Endodermal cell (in vitro differentiated cells): ENCODE measurements around the gene OSBPL8. TPM values are rescaled to one million over a fixed set of nuclear protein-coding genes. Genes with fewer than 3 reads are reported as not detected.

Experiments
- DNase-seq: peaks from one replicate; pipeline ENCODE4 v3.0.0-alpha.2; 2017
- H3K27ac ChIP-seq: 2 replicates; pipeline ENCODE4 v1.5.1; 2013; ENCODE audit warnings: mild to moderate bottlenecking, low read depth, low read length, moderate library complexity
- H3K27me3 ChIP-seq: 2 replicates; pipeline ENCODE4 v1.6.1; 2013; ENCODE audit warnings: mild to moderate bottlenecking, low read length, moderate library complexity; ENCODE audit not compliant: insufficient read depth, control insufficient read depth, poor library complexity, severe bottlenecking
- H3K36me3 ChIP-seq: 2 replicates; pipeline ENCODE4 v1.7.0; 2013; ENCODE audit warnings: mild to moderate bottlenecking, low read length, moderate library complexity; ENCODE audit not compliant: control insufficient read depth, insufficient read depth
- H3K4me1 ChIP-seq: one replicate; pipeline ENCODE4 v1.7.0; 2013; ENCODE audit warnings: low read length; ENCODE audit not compliant: control insufficient read depth, insufficient read depth
- H3K4me3 ChIP-seq: 2 replicates; pipeline ENCODE4 v1.5.1; 2013; ENCODE audit warnings: mild to moderate bottlenecking, low read length, moderate library complexity
- H3K9ac ChIP-seq: 2 replicates; pipeline ENCODE4 v1.6.1; 2013; ENCODE audit warnings: mild to moderate bottlenecking, low read length, moderate library complexity; ENCODE audit not compliant: poor library complexity, severe bottlenecking; ENCODE audit errors: extremely low read depth
- H3K9me3 ChIP-seq: 2 replicates; pipeline ENCODE4 v1.6.1; 2013; ENCODE audit warnings: mild to moderate bottlenecking, low read length, moderate library complexity; ENCODE audit not compliant: control insufficient read depth
- H3K27ac Mint-ChIP-seq: 2 replicates; pipeline ENCODE4 v1.8.0; 2020; ENCODE audit warnings: mixed read lengths
- H3K27me3 Mint-ChIP-seq: 2 replicates; pipeline ENCODE4 v1.8.0; 2021; ENCODE audit warnings: mild to moderate bottlenecking, mixed read lengths; ENCODE audit not compliant: insufficient read depth
- H3K36me3 Mint-ChIP-seq: 2 replicates; pipeline ENCODE4 v1.8.0; 2020; ENCODE audit warnings: low read depth, mixed read lengths
- H3K4me1 Mint-ChIP-seq: 2 replicates; pipeline ENCODE4 v1.8.0; 2020; ENCODE audit warnings: mixed read lengths
- H3K4me3 Mint-ChIP-seq: 2 replicates; pipeline ENCODE4 v1.8.0; 2020; ENCODE audit warnings: mild to moderate bottlenecking, moderate library complexity, mixed read lengths
- H3K9me3 Mint-ChIP-seq: 2 replicates; pipeline ENCODE4 v1.8.0; 2020; ENCODE audit warnings: mild to moderate bottlenecking, mixed read lengths
- CTCF ChIP-seq: fragments of 200-600 bp; sonication (generic); conservative IDR thresholded peaks from 2 replicates; pipeline ENCODE4 v1.5.0; 2021; ENCODE audit warnings: antibody characterized with exemption, mild to moderate bottlenecking
- WGBS, 2 experiments: methylation state at CpG; one replicate each; pipeline versions ENCODE4 v1.1.5 to v1.1.7; 2013; ENCODE audit warnings: missing lambda C conversion rate in 2 of 2, mixed read lengths in 1 of 2; ENCODE audit not compliant: insufficient coverage in 1 of 2, insufficient read length in 1 of 2; 5-methylcytosine and 5-hydroxymethylcytosine counted together
- total RNA-seq, 2 donors: library from RNA; stranded (reverse); fragmentation: NEBNext Ultra II Directional in 1 of 2; extraction: Animal tissue kit (Norgen Biotek cat#: 25700) in 1 of 2; gene quantifications; 2 replicates in 1 of 2; 3 replicates in 1 of 2; pipeline ENCODE4 v1.2.1, GENCODE V29; 2021

OSBPL8 gene
- total RNA-seq, 2 donors from 2014 or later: 44.0 to 58.8 TPM

GRCh38 chr12:76506149-76506548 lies 53.4 kb downstream of the OSBPL8 start:
- Histone ChIP-seq H3K27ac (no peak overlapping the region), H3K4me3 (no peak overlapping the region), H3K4me1 (peaks cover 5% of the 10 kb centered on the region), H3K9ac (no peak overlapping the region), H3K9me3 (peaks cover 7% of the 10 kb centered on the region), H3K36me3 (no peaks in the 10 kb centered on the region), H3K27me3 (no peaks in the 10 kb centered on the region)
- peaks cover 21% of the 10 kb centered on the region for H3K36me3 Mint-ChIP-seq
- no peaks in the 10 kb centered on the region for H3K27me3 Mint-ChIP-seq
- H3K27ac Mint-ChIP-seq: no peak overlapping the region
- 92% methylated on average over 2 of the region's 3 CpGs for WGBS, 2 experiments
- H3K9me3 Mint-ChIP-seq: peaks cover 4% of the 10 kb centered on the region
- TF ChIP-seq CTCF: no peak
- H3K4me1 Mint-ChIP-seq: peaks cover 13% of the 10 kb centered on the region
- no peak overlapping the region for H3K4me3 Mint-ChIP-seq
- DNase-seq: no peak

DNA sequence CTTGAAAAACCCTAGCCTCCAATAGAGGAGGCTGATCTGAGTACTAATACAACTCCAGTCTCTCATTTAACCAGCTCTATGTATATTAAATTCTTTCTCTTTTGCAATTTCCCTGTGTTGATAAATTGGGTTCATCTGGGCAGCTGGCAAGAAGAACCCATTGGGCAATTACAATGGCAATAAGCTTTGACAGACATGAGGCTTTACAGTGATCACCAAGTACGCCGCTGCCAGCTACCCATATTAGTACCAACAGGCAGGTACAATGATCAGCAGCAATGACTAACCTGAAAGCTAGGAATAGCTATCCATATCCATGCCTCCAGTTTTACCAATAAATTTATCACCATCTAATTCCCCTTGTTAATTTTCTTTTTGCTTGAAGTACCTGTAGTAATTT lies 54.5 kb downstream of the OSBPL8 start:
- Histone ChIP-seq H3K27ac (no peak overlapping the region), H3K4me3 (no peak overlapping the region), H3K27me3 (no peaks in the 10 kb centered on the region), H3K36me3 (no peaks in the 10 kb centered on the region), H3K4me1 (peaks cover 5% of the 10 kb centered on the region), H3K9me3 (peaks cover 7% of the 10 kb centered on the region), H3K9ac (no peak overlapping the region)
- Mint-ChIP-seq H3K4me1 (peaks cover 13% of the 10 kb centered on the region), H3K36me3 (peaks cover 21% of the 10 kb centered on the region), H3K9me3 (peaks cover 4% of the 10 kb centered on the region), H3K4me3 (no peak overlapping the region), H3K27me3 (no peaks in the 10 kb centered on the region), H3K27ac (no peak overlapping the region)
- DNase-seq: no peak
- TF ChIP-seq CTCF: no peak
- 97% methylated on average over 2 of the region's 2 CpGs; no CpG with 5 or more reads in 1 of the 2 experiments for WGBS, 2 experiments

GRCh38 chr12:76504606-76505005 lies 55.0 kb downstream of the OSBPL8 start:
- no peak overlapping the region for H3K4me3 Mint-ChIP-seq
- no peak overlapping the region for H3K4me3 ChIP-seq
- H3K9me3 Mint-ChIP-seq: peaks cover 4% of the 10 kb centered on the region
- H3K27me3 ChIP-seq: no peaks in the 10 kb centered on the region
- H3K9ac ChIP-seq: no peak overlapping the region
- peaks cover 21% of the 10 kb centered on the region for H3K36me3 Mint-ChIP-seq
- TF ChIP-seq CTCF: no peak
- peaks cover 13% of the 10 kb centered on the region for H3K4me1 Mint-ChIP-seq
- no peaks in the 10 kb centered on the region for H3K27me3 Mint-ChIP-seq
- H3K4me1 ChIP-seq: peaks cover 5% of the 10 kb centered on the region
- WGBS, 2 experiments: 97 to 100% methylated on average over 2 of the region's 2 CpGs
- DNase-seq: no peak
- H3K27ac Mint-ChIP-seq: no peak overlapping the region
- H3K27ac ChIP-seq: no peak overlapping the region
- no peaks in the 10 kb centered on the region for H3K36me3 ChIP-seq
- H3K9me3 ChIP-seq: peaks cover 7% of the 10 kb centered on the region
